ENCODE results near the gene IQGAP1.

Gene IQGAP1

DNA sequence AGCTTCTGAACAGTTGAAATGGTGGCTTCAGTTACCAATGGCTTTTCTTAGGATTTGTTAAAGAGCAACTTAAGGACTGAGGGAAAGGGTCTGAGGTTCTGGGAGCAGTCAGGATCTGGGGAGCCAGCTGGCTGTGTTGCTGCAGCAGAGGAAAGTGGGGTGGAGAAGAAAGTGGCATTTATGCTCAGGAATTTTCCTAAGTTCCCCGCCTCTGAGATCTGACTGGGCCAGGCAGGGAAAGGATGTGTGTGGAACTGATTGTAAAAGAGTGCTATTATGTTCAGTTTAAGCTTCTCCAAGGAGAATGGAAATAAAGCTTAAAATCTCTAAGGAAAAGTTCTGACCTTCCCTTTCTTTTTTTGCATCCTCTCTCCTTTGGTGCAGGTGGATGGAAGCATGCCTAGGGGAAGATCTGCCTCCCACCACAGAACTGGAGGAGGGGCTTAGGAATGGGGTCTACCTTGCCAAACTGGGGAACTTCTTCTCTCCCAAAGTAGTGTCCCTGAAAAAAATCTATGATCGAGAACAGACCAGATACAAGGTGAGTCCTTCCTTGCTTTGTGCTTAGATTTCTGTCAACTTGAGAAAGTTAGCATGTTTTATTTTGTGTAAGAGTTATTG, 37.8 kb downstream of the IQGAP1 start:
- H3K9ac ChIP-seq (ENCODE audit: low read depth, low read length), result peak overlapping the region; percentile 1

DNA sequence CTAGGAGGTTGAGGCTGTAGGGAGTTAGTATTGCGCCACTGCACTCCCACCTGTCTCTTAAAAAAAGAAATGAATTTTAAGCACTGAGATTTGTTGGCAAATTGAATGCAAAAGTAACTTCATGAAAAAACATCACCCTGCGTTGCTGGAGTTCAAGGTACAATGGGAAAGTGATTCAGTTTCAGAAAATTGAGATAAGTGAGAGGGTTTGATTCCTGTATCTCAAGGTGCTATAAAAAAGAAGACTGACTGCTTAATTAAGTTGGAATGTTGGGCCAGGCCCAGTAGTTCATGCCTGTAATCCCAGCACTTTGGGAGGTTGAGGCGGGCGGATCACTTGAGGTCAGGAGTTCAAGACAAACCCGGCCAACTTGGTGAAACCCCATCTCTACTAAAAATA, 39.1 kb downstream of the IQGAP1 start:
- H3K4me2 ChIP-seq (ENCODE audit: low read length), result no peak overlapping the region
- H3K27me3 ChIP-seq (ENCODE audit: control insufficient read depth, insufficient read depth, low read length), result no peaks in the 10 kb centered on the region
- no peaks in the 10 kb centered on the region for H3K9me3 ChIP-seq (replicated peaks; ENCODE audit: low read length)
- H3K36me3 ChIP-seq (ENCODE audit: insufficient read depth, low read length), result peaks cover 40% of the 10 kb centered on the region
- no peak overlapping the region for H3K9ac ChIP-seq (ENCODE audit: low read depth, low read length)
- H3K4me1 ChIP-seq (ENCODE audit: control insufficient read depth, insufficient read depth, low read length), result peaks cover 21% of the 10 kb centered on the region
- no peak overlapping the region for H3K4me3 ChIP-seq (ENCODE audit: low read length)

More for the DNA sequence above, 37.8 kb downstream of the IQGAP1 start:
- Histone ChIP-seq H3K4me2 (ENCODE audit: low read length) (peak overlapping the region; percentile 20), H3K9me3 (replicated peaks; ENCODE audit: low read length) (no peaks in the 10 kb centered on the region), H3K4me3 (ENCODE audit: low read length) (no peak overlapping the region), H3K27me3 (ENCODE audit: control insufficient read depth, insufficient read depth, low read length) (no peaks in the 10 kb centered on the region), H3K4me1 (ENCODE audit: control insufficient read depth, insufficient read depth, low read length) (peaks cover 33% of the 10 kb centered on the region), H3K36me3 (ENCODE audit: insufficient read depth, low read length) (peaks cover 34% of the 10 kb centered on the region)

DNA sequence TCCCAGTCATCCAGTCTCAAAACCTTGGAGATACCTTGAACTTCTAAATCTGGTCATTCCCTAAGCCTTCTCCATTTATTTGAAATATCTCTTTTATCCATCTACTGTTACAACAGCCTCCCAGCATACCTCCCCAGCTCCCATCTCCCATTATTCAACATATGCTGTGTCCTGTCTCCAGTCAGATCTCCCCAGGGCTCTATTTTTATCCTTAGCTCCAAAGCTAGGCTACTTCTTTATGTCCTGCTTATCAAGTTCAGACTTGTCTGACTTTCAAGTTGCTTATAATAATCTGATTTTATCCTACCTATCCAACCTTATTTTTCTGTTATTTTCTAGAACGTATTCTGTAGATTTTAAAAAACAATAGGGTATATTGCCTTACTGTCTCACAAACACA, 44.2 kb downstream of the IQGAP1 start:
- Histone ChIP-seq H3K27me3 (ENCODE audit: control insufficient read depth, insufficient read depth, low read length) (no peaks in the 10 kb centered on the region), H3K9me3 (replicated peaks; ENCODE audit: low read length) (no peaks in the 10 kb centered on the region), H3K9ac (ENCODE audit: low read depth, low read length) (no peak overlapping the region), H3K4me1 (ENCODE audit: control insufficient read depth, insufficient read depth, low read length) (no peaks in the 10 kb centered on the region), H3K36me3 (ENCODE audit: insufficient read depth, low read length) (peaks cover 55% of the 10 kb centered on the region), H3K4me2 (ENCODE audit: low read length) (no peak overlapping the region), H3K4me3 (ENCODE audit: low read length) (no peak overlapping the region)

DNA sequence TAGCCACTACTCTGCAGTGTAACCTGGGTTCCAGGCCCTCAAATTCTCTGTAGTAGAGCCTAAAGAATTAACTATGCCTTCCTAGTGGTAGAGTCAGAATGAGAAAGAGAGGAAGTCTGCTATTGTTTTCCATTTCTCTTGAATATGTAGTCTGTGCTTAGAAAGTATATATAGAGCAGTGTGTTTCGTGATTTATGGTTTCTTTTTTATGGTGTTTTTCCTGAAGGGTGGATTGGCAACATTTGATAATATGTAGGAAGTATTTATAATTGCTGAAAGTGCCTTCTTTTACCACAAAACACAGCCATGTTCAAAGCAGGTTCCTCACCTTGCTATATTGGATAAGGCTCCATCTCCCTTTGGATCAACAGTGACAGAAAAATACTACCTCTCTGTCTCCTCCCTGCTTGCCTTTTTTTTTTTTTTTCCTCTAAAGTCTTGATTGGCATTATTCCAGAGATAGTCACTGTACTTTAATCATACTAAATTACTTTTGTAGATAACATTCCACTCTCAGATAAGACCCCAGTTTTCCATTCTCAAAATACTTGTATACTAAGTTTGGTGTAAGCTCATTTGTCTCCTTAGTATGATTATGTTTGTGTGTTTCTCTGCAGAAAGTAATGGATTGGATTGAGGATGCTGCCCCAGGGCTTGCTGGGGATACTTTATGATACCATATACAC, 47.8 kb downstream of the IQGAP1 start:
- Histone ChIP-seq H3K27me3 (ENCODE audit: control insufficient read depth, insufficient read depth, low read length) (no peaks in the 10 kb centered on the region), H3K9ac (ENCODE audit: low read depth, low read length) (no peak overlapping the region), H3K9me3 (replicated peaks; ENCODE audit: low read length) (no peaks in the 10 kb centered on the region), H3K4me1 (ENCODE audit: control insufficient read depth, insufficient read depth, low read length) (no peaks in the 10 kb centered on the region), H3K4me2 (ENCODE audit: low read length) (no peak overlapping the region), H3K36me3 (ENCODE audit: insufficient read depth, low read length) (peaks cover 53% of the 10 kb centered on the region), H3K4me3 (ENCODE audit: low read length) (no peak overlapping the region)

DNA sequence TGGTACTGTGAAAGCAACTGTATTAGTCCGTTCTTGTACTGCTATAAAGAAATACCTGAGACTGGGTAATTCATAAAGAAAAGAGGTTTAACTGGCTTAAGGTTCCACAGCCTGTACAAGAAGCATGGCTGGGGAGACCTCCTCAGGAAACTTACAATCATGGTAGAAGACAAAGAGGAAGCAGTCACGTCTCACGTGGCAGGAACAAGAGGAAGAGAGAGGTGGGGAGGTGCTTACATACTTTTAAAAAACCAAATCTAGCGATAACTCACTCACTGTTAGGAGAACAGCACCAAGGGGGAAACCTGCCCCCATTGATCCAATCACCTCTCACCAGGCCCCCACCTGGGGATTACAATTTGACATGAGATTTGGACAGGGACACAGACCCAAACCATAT, 48.9 kb downstream of the IQGAP1 start:
- Histone ChIP-seq H3K4me1 (ENCODE audit: control insufficient read depth, insufficient read depth, low read length) (no peaks in the 10 kb centered on the region), H3K4me3 (ENCODE audit: low read length) (no peak overlapping the region), H3K27me3 (ENCODE audit: control insufficient read depth, insufficient read depth, low read length) (no peaks in the 10 kb centered on the region), H3K9ac (ENCODE audit: low read depth, low read length) (no peak overlapping the region), H3K9me3 (replicated peaks; ENCODE audit: low read length) (no peaks in the 10 kb centered on the region), H3K36me3 (ENCODE audit: insufficient read depth, low read length) (peaks cover 60% of the 10 kb centered on the region), H3K4me2 (ENCODE audit: low read length) (no peak overlapping the region)

DNA sequence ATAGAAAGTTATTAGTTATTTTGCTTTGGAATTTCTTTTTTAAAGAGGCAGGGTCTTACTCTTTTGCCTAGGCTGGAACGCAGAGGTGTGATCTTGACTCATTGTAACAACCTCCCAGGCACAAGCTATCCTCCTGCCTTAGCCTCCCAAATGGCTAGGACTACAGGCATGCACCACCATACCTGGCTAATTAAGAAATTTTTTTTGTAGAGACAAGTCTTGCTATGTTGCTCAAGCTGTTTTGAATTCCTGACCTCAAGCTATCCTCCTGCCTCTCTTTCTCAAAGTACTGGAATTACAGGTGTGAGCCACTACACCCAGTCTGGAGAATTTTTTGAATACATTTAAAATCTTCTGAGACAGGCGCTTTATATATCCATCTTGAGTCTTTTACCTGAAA, 49.5 kb downstream of the IQGAP1 start:
- no peaks in the 10 kb centered on the region for H3K4me1 ChIP-seq (ENCODE audit: control insufficient read depth, insufficient read depth, low read length)
- no peaks in the 10 kb centered on the region for H3K9me3 ChIP-seq (replicated peaks; ENCODE audit: low read length)
- H3K4me2 ChIP-seq (ENCODE audit: low read length), result no peak overlapping the region
- no peak overlapping the region for H3K9ac ChIP-seq (ENCODE audit: low read depth, low read length)
- peaks cover 62% of the 10 kb centered on the region for H3K36me3 ChIP-seq (ENCODE audit: insufficient read depth, low read length)
- H3K27me3 ChIP-seq (ENCODE audit: control insufficient read depth, insufficient read depth, low read length), result no peaks in the 10 kb centered on the region
- H3K4me3 ChIP-seq (ENCODE audit: low read length), result no peak overlapping the region

DNA sequence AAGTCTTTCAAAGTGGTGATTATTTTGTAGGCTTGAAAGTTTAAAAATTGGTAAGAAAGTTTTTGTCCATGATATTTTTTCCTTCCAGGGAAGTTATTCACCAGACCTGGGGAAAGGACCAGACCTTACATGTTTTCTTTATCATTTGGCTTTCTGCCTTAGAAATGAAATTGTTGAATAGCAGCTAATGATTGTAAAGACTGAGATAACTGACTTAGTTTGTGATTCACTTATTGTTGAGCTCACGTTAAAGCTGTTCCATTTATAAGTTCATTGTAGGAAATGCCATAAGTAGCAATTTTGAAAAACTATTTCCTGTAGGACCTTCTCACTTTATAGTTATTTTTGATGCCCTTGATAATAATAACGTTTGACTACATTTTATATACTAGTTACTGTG, 51.9 kb downstream of the IQGAP1 start:
- H3K9ac ChIP-seq (ENCODE audit: low read depth, low read length), result no peak overlapping the region
- no peaks in the 10 kb centered on the region for H3K4me1 ChIP-seq (ENCODE audit: control insufficient read depth, insufficient read depth, low read length)
- no peaks in the 10 kb centered on the region for H3K9me3 ChIP-seq (replicated peaks; ENCODE audit: low read length)
- peaks cover 68% of the 10 kb centered on the region for H3K36me3 ChIP-seq (ENCODE audit: insufficient read depth, low read length)
- no peaks in the 10 kb centered on the region for H3K27me3 ChIP-seq (ENCODE audit: control insufficient read depth, insufficient read depth, low read length)
- no peak overlapping the region for H3K4me3 ChIP-seq (ENCODE audit: low read length)
- H3K4me2 ChIP-seq (ENCODE audit: low read length), result no peak overlapping the region

DNA sequence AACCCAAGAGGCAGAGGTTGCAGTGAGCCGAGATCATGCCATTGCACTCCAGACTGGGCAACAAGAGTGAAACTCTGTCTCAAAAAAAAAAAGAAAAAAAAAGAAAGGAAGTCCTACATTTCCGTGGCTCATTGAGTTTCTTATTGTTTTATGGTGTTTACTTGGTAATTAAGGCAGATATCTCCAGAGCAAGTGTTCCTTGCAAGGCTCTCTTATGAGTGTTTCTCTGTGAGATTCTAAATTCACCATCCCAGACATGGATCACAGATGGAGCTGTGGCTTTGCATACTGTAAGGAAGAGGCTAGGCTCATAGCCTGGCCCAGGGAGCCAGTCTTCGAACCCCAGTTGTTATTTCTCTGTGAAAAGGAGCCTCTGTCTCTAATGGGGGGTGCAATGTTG, 53.0 kb downstream of the IQGAP1 start:
- Histone ChIP-seq H3K36me3 (ENCODE audit: insufficient read depth, low read length) (peaks cover 69% of the 10 kb centered on the region), H3K4me2 (ENCODE audit: low read length) (no peak overlapping the region), H3K9me3 (replicated peaks; ENCODE audit: low read length) (no peaks in the 10 kb centered on the region), H3K4me1 (ENCODE audit: control insufficient read depth, insufficient read depth, low read length) (no peaks in the 10 kb centered on the region), H3K27me3 (ENCODE audit: control insufficient read depth, insufficient read depth, low read length) (no peaks in the 10 kb centered on the region), H3K9ac (ENCODE audit: low read depth, low read length) (no peak overlapping the region), H3K4me3 (ENCODE audit: low read length) (no peak overlapping the region)

DNA sequence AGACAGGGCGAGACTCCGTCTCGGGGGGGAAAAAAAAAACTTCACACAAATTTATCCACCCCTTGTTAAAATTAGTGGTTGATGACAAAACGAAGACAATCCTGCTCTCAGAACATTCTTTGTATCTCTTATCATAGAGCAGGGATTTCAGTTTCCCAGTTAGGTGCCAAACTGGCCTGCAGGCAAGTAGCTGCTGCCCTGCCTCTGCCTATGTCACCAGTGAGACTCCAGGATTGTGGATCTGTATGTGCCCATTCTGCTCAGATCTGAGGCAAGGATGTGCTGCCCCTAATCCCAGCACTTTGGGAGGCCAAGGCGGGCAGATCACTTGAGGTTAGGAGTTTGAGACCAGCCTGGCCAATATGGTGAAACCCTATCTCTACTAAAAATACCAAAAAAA, 54.4 kb downstream of the IQGAP1 start:
- Histone ChIP-seq H3K27me3 (ENCODE audit: control insufficient read depth, insufficient read depth, low read length) (no peaks in the 10 kb centered on the region), H3K36me3 (ENCODE audit: insufficient read depth, low read length) (peaks cover 77% of the 10 kb centered on the region), H3K9ac (ENCODE audit: low read depth, low read length) (no peak overlapping the region)

DNA sequence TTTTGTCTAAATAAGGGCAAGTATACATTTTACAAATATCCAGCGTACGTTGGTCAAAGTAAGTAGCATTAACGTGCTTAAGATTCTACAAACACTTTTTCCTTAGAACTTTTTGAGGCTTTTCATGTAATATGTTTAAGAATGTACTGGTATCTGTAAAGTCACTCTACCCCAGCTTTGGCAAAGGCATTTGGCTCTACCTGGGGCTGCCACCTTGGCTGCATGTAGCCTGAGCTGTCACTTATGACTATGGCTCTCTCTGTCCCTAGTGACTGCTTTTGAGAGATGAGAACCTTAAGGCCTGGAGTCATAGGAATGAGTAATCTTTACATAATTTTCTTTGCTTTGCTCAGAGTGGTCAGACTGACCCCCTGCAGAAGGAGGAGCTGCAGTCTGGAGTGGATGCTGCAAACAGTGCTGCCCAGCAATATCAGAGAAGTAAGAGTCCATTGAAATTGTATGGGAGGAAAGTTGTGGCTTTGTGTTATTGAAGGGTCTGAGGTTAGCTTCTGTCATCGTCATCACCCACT, 61.2 kb downstream of the IQGAP1 start:
- Histone ChIP-seq H3K4me2 (ENCODE audit: low read length) (no peak overlapping the region), H3K4me3 (ENCODE audit: low read length) (no peak overlapping the region), H3K27me3 (ENCODE audit: control insufficient read depth, insufficient read depth, low read length) (no peaks in the 10 kb centered on the region), H3K9ac (ENCODE audit: low read depth, low read length) (no peak overlapping the region), H3K9me3 (replicated peaks; ENCODE audit: low read length) (no peaks in the 10 kb centered on the region), H3K36me3 (ENCODE audit: insufficient read depth, low read length) (peaks cover 85% of the 10 kb centered on the region), H3K4me1 (ENCODE audit: control insufficient read depth, insufficient read depth, low read length) (peaks cover 15% of the 10 kb centered on the region)

More for the DNA sequence above, 54.4 kb downstream of the IQGAP1 start:
- Histone ChIP-seq H3K9me3 (replicated peaks; ENCODE audit: low read length) (no peaks in the 10 kb centered on the region), H3K4me3 (ENCODE audit: low read length) (no peak overlapping the region), H3K4me2 (ENCODE audit: low read length) (no peak overlapping the region), H3K4me1 (ENCODE audit: control insufficient read depth, insufficient read depth, low read length) (no peaks in the 10 kb centered on the region)

DNA sequence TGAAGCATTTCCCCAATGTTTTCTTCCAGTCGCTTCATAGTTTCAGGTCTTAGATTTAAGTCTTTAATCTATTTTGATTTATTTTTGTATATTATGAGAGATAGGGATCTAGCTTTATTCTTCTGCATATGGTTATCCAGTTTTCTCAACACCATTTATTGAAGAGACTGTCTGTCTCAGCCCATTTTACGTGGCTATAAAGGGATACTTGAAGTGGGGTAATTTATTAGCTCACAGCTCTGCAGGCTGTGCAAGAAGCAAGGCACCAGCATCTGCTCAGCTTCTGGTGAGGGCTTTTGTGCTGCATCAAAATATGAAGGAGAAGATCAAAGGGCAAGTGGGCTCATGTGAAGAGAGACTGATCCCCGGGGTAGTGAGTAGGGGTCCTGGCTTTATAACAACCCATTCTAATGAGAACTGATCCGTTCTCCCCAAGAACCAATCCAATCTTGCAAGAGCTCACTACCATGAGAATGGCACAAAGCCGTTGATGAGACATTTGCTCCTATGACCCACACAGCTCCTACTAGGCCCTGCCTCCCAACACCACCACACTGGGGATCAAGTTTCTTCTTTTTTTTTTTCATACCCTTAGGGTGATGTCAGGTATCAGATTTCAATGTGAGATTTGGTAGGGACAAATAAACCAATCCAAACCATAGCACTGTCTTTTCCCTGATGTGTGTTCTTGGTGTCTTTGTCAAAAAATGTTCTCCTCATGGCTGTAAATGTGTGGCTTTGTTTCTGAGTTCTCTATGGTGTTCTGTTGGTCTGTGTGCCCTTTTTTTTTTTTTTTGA, 63.2 kb downstream of the IQGAP1 start:
- H3K4me1 ChIP-seq (ENCODE audit: control insufficient read depth, insufficient read depth, low read length), result peaks cover 15% of the 10 kb centered on the region
- no peak overlapping the region for H3K4me2 ChIP-seq (ENCODE audit: low read length)
- H3K4me3 ChIP-seq (ENCODE audit: low read length), result no peak overlapping the region
- no peaks in the 10 kb centered on the region for H3K9me3 ChIP-seq (replicated peaks; ENCODE audit: low read length)
- no peaks in the 10 kb centered on the region for H3K27me3 ChIP-seq (ENCODE audit: control insufficient read depth, insufficient read depth, low read length)
- H3K36me3 ChIP-seq (ENCODE audit: insufficient read depth, low read length), result peaks cover 88% of the 10 kb centered on the region
- H3K9ac ChIP-seq (ENCODE audit: low read depth, low read length), result no peak overlapping the region
